A673 (cell line): ENCODE data around the gene GLYATL3.

Source experiments
- CTCF ChIP-seq: fragments of 300-800, 200-600 bp; sonication (generic); conservative IDR thresholded peaks from 2 replicates; pipeline ENCODE4 v1.5.1; 2017; ENCODE audit warnings: low read depth, mild to moderate bottlenecking, antibody characterized with exemption, low read length, moderate library complexity, mixed read lengths
- EZH2 ChIP-seq: fragments of 200-600 bp; sonication (generic); IDR thresholded peaks from 2 replicates; pipeline ENCODE4 v1.6.1; 2017; ENCODE audit warnings: borderline replicate concordance, low read depth, mild to moderate bottlenecking, mixed read lengths, antibody characterized with exemption, low read length; ENCODE audit not compliant: poor library complexity, severe bottlenecking

- TF ChIP-seq CTCF (no peak), EZH2 (no peak)
Observed at GRCh38 chr6:49551078-49551865, 51.5 kb downstream of the GLYATL3 start.
